Hematopoietic multipotent progenitor cell treated with erythropoietin and hydrocortisone succinate and interleukin-3 and kit ligand, for 15 days (in vitro differentiated cells): ENCODE data around the gene EXOSC2.
"Not testable (repeated sequence)": the region's sequence is repeated elsewhere in the genome, so short reads cannot be mapped to it uniquely, and the experiment has no call there.

Experiments used
- DNase-seq: peaks from one replicate; pipeline ENCODE4 v3.0.0-alpha.2; 2015; ENCODE audit warnings: low spot score

The EXOSC2 gene

DNA sequence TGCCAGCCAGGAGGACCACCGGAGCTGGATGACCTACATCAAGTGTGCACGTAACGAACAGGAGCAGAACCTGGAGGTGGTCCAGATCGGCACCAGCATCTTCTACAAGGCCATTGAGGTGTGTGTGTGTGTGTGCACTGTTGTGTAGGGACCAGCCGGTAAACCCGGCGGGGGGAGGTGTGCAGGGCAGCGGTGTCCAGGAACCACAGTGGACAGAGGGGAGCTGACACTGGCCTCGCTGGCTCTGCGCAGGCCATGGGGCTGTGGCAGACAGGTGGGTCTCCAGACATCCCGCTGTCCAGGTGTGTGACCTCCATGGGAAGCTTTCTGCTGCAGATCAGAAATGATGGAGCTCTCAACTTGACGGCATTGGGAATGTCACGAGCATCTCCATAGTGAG lies 25.4 kb upstream of the EXOSC2 start:
- no peak for DNase-seq

DNA sequence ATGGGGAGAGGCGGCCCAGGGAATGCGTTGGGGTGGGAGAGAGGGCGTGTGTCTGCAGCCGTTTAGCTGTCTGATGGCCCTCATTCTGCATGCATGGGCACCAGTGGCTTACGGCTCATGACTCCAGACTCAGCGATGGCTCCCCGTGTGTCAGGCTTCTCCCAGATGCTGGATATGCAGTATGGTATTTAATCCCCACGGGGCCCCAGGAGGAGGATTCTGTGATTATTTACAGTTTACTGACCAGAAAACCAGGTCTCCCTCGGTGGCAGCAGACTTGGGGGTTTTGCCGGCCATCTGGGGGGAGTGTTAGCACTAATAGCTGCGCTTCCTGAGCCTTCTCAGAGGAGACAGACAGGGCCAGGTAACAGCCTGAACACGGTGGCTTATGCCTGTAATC lies 24.9 kb upstream of the EXOSC2 start:
- DNase-seq: no peak

DNA sequence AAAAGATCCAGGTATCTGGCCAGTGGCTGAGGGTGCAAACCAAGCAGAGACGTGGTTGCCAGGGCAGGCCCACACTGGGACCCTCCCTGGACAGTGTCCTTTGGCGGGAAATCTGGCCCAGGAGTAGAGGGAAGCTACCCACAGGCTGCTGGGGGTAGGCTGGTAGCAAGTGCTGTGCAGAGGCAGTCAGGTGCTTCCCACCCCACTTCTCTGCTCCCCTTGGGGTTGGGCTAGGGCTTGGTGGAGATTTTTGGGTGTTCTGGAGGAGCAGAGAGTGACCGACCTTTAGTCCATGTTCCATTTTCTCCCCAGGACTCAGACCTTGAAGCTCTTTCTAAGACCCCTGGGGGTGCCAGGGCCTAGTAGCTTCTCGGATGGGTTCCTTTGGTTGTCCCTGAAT lies 23.6 kb upstream of the EXOSC2 start:
- no peak for DNase-seq

DNA sequence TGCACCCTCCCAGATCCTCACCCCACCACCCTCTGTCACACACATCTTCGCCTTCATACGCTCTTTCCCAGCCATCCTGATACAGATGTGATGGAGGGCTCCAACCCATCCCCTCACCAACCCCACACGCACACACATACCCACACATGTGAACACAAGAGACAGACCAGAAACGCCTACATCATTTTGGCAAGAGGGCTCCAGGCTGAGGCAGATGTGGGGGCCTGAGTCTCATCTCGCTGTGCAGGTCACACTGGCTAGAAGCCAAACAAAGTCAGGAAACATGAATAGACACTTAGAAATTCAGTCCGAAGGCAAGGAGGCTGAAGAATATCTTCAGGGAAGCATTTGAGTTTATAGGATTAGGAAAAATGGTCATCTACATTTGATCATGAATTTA lies 22.9 kb upstream of the EXOSC2 start:
- no peak for DNase-seq

DNA sequence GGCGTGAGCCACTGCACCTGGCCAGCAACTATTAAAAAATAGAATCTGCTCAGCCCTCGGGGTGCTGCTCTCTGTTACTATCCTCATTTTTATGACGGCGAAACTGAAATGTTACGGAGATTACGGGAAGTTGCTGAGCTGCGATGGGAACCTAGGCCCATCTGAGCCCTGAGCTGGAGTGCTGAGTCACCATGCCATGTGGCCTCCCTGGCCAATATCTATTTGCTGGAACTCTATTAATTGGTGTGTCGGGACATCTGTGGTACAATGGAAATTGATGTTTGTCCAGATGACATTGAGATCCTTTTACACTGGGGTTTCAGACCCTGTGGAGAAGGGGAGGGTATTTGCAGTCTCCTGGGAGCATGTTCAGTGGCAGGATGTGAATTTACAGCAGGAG lies 21.1 kb upstream of the EXOSC2 start:
- no peak for DNase-seq

DNA sequence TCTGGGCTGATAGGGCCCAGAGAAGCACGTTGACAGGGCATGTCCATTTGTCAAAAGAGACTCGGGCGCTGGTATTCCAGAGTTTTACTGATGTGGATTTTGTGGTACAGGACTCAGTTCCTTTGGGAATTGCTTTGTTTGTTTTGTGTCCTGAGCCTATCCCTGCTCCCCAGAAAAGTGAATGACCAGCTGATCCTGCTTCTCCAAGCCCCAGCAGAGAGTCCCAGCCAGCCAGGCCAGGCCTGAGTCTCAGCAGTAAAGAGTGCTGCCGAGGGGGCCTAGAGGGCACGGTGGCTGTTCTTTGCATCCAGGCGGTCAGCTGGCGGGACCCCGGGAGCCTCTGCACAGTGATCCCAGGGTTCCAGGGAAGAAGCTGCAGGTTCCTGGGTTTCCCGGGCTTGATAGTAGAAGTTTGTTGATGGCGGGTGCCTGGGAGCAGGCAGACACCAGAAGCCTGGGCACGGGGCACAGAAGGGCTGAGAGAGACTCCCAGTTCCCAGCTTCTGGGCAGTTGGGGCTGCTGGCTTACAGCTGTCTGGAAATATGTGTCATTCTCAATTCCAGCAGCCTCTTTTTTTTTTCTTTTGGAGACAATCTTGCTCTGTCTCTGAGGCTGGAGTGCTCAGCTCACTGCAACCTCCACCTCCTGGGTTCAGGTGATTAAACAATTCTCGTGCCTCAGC lies 20.5 kb upstream of the EXOSC2 start:
- no peak for DNase-seq

DNA sequence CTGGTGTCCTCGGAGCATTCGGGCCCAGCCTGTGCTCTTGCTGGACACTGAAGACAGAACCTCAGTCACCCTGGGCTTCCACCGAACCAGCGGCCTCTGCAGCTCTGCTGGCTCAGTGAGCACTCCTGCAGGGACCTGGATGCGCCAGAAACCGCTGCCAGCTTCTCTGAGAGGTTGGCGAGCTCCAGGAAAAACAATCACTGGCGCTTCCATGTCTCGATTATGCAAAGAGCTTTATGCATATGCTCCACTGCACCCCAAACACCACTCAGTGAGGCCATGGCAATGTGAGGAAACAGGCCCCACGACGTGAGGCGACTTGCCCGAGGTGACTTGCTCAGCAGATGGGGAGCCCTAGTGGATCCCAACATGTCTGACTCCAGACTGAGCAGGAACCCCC lies 18.2 kb upstream of the EXOSC2 start:
- no peak for DNase-seq

DNA sequence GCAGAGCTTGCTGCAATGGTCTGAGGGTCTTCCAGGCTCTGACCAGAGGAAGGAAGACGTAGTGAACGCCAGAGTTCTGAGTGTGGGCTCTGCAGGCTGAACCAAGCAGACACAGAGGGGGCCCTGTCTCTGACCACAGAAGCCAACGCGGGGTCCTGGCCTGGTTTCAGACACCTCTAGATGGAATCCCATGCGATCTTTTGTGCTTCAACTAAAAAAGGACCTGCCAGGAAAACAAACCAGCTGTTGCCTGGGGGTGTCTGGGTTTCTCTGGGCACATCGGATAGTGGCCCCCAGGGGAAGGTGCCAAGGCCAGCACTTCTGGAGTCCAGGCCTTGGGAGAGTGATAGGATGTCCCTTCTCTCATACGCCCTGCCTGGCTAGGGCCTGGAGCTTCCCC lies 16.3 kb upstream of the EXOSC2 start:
- DNase-seq: no peak

DNA sequence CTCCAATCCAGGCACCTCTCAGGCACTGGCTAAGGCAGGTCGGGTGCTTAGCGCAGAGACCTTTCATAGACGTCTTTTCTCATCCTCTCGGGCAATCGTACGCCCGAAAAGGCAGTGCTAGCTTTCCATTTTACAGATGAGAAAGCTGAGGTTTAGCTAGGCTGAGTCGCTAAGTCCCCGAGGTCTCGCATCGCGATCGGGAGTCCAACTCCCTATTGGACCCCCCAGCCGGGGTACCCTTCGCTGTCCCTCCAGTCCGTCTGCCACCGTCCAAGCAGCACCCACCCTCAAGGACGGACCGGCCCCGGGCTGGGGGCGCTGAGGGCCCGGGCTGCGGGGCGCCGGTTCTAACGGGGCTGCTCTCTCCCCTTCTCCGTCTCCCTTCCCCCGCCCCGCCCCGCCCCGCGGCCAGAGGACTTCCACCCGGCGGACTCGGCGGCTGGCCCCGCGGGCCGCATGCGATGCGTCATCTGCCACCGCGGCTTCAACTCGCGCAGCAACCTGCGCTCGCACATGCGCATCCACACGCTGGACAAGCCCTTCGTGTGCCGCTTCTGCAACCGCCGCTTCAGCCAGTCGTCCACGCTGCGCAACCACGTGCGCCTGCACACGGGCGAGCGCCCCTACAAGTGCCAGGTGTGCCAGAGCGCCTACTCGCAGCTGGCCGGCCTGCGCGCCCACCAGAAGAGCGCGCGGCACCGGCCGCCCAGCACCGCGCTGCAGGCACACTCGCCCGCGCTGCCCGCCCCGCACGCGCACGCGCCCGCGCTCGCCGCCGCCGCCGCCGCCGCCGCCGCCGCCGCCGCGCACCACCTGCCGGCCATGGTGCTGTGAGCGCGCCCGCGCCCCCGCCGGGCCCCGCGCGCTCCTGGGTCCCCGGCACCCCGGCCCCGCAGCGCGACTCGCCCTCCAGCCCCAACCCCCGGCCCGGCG lies 12.5 kb upstream of the EXOSC2 start:
- peak; percentile 31 for DNase-seq

DNA sequence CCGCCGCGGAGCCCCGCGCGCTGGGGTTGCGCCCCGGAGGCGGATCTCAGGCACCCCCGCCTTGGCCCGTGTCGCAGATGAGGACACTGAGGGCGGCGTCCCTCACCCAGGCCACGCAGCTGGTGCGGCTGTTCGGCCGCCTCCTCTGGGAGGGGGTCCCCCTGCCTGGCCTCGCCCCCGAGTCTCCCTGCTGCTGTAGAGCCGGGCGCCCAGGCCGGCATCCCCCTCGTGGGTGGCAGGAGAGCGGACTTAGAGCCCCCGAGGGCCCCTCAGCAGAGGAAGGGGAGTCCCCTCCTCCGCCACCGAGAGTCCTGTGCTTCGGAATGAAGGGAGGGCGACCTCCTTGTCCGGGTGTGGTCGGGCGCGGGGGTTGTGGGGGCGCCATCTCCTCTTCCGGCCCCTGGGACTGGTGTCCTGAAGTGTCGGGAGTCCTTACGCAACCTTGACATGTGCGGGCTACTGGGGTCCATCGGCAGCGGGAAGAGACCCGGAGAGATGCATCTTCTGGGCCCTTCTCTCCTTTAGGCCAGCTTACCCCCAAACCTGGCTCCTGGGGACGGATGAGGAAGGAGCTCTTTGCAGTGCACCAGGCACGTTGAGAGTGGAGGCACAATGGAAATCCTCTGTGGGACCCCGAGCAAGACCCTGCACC lies 11.7 kb upstream of the EXOSC2 start:
- no peak for DNase-seq

DNA sequence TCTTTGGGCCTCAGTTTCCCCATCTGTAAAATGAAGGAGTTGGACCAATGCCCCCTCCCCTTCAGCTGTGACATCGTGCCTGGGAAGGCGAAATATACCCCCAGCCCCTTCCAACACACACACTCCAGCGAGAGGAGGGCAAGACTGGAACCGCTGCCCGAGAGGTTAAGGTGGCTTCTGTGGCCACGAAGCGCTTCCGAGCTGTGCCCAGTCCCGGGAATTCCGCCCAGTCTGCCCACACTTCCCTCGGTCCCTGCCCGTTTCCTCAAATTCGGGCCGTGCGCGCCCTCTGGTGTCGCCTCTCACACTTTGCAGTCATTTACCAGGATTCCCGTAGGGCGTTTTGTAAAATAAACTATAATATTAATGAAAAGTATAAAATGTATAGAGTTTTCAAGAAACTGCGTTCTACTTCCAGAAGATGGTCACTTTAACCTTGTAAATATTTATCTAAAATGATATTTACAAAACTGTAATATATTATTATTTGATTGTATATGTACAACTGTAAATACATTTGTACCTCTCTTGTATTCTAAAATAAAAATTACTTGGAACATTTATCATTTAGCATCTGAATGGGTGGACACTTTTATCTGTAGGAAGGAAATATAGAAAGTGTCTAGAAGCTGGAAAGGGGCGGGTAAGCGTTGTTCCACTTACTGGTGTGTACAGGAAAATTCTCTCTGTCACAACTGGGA lies 11.0 kb upstream of the EXOSC2 start:
- peak; percentile 74 for DNase-seq

DNA sequence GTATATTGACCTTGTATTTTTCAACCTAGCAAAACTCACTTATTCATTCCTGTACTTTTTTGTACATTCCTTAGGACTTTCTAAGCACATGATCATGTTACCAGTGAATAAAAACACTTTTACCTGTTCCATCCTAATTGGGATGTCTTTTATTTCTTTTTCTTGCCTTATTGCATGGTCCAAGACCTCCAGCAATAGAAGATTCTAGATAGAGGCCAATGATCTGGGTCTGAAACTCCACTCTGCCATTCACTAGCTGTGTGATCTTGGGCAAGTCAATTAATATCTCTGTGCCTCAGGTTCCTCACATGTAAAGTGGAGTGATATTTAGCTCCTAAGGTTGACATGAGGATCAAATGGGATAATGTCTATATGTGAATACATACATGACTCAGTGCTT lies 8.5 kb upstream of the EXOSC2 start:
- DNase-seq: no peak

DNA sequence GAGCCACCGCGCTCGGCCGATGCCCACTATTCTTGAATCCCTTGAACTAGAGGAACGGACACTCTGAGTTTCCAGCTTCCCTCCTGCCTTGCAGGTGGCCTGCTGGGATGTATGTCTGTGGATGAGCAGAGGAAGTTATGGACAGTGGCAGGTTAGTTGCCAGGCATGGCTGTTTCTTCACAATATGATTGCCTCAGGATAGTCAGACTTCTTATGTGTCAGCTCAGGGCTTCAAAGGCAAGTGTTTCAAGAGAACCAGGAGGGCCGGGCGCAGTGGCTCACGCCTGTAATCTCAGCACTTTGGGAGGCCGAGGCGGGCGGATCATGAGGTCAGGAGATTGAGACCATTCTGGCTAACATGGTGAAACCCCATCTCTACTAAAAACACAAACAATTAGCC lies 7.6 kb upstream of the EXOSC2 start:
- not testable (repeated sequence) for DNase-seq

DNA sequence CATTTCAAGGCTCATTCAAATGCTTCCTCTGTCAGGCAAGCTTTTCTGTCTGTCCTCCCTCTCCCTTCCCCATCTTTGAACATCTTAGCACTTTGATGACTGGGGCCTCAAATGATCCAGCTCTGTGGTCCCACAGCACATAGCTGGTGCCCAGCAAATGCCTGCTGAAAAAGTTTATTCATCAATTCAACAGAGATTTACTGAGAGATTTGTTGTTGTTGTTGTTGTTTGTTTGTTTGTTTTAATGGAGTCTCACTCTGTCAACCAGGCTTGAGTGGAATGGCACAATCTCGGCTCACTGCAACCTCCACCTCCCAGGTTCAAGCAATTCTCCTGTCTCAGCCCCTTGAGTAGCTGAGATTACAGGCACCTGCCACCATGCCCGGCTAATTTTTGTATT lies 6.0 kb upstream of the EXOSC2 start:
- no peak for DNase-seq

DNA sequence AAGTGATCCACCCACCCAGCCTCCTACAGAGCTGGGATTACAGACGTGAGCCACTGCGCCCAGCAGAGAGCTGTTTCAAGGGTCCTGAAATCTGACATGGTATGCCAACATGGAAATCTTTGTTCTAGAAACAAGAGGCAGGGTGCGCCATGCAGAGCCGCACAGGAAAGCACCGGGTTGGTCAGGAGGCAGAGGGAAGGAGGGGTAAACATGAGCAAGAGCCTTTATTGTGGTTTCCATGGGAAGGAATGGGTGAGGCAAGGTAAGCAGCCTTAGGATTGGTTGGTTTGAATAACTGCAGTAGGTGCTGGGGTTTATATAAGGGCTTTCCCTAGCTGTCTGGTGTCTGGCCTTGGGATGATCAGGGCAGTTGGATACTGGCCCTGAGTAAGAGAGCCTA lies 5.5 kb upstream of the EXOSC2 start:
- DNase-seq: no peak

DNA sequence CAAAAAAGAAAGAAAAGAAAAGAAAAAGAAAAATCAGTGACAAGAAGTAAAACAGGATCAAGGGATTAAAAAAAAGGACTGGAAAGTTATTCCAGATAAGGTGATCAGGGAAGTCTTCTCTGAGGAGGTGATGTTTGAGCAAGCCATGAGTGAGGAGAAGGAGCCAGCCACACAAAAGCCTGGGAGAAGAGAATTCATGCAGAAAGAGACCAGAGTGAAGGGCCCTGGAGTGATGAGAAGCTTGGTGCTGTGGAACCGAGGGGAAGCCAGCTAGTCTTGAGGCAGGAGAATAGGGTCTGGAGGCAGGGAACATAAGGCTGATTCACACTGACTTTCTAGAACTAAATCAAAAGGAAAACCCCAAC lies 4.0 kb upstream of the EXOSC2 start:
- DNase-seq: no peak

DNA sequence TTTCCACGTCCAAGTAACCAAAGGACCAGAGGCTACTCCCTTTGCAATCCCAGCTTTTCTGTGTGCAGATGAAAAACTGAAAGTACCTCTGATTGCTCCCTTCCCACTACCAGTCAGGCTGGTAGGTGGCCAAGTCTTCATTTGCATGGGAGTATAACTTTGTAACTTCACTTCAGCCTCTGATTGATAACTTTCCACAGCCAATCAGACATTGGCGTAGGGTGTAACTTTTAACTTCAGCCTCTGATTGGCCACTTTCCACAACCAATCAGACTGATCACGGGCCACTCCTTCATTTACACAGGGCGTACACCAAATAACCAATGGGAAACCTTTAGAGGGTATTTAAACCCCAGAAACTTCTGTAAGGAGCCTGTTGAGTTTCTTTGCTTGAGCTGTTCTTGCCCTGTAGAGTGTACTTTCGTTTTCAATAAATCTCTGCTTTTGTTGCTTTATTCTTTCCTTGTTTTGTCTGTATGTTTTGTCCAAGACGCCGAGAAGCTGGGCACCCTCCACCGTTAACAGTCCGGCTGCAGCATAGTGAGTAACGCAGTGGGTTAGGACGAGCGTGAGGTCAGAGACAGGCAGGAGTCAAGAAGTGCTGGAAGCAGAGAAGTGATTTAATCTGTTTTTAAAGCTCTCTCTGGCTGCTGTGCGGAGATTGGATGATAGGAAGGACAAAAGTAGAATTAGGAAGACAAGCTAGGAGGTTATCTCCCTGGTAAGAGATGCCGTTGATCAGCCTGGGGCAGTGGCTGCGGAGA lies 3.5 kb upstream of the EXOSC2 start:
- peak; percentile 52 for DNase-seq

DNA sequence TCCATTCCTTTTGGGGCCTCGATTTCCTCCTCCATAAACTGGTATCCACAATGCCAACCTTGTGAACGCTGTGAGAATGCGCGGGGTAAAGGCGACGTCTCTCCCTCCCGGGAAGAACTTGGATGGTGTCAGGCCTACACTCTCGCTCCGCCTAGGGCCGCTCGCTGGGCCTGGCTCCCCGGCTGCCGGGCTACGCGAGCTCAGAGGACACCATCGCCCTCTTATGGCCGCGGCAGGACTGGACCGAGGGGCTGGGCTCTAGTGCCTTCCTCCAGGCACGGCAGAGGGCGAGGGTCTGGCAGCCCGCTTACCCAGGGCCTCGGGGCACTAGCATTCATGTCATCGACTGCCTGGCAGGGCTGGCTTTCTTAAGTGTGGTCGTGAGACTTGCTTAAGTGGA lies 1.3 kb upstream of the EXOSC2 start:
- DNase-seq: no peak

DNA sequence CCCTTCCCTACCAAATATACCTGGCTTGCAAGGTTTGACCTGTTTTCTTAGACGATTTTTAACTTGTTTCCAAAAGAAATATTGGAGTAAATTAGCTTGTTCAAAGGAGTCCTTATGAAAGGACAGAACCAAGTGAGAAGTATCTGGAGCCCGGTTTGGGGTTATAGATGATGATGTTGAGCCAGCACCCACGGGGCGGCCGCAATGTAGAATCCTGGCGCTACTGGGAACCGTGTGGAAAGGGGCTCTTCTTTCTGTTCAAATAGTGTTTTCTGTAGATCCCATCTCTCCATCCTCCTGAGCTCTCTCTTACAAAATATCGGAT lies 517 bp upstream of the EXOSC2 start:
- DNase-seq: peak; percentile 13

DNA sequence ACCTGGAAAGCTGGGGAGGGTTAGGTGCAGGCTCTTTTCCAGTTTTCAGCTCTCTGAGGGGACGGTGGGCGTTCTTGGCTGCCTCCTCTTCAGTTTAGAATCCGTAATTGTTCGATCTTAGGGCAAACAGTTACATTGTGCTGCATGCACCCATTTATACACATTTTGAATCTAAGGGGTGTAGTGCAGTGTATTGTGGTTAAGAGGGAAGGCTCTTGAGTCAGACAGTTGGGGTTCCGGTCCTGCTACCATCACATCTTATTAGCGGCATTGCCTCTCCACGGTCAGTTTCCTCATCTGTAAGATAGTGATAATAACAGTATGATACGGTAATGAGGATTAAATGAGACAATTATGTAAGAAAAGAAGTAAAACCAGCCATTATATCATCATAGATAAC lies 625 bp downstream of the EXOSC2 start:
- DNase-seq: no peak

DNA sequence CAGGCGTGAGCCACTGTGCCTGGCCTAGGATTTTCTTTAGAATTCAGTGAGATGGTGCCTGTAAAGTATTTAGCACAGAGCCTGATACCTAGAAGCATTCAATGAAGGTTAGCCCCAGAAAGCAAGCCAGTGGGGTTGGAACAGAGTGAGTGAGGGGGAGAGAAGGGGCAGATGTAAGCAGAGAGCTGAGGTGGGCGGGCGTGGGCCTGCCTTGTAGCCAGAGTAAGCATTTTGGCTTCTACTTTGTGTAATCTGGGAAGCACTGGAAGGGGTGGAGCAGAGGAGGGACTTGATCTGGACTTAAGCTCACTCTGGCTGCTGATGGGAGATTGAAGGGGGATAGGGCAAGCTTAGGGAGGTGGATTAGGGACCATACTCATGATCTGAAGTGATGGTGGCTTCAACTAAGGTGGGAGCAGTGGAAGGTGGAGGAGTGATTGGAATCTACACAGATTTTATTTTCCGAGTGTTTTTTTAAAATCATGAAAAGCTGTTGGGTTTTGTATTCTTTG lies 2.6 kb downstream of the EXOSC2 start:
- no peak for DNase-seq

DNA sequence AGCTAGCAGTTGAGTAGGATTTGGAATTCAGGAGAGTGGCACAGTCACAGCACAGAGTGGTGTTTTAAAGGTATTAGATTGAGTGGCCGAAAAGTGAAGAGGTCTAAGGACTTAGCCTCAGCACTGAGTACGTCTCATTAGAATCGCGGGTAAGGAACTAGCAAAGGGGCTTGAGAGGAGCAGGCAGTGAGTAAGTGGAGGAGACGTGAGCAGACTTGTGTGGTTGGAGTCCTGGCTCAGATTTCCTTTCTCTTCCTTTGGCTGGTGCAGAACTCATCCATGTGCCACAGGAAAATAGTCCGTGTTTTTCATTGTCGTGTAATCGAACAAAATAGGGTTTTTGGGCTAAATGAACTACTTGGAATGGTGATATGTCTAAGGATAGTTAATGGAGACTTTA lies 3.4 kb downstream of the EXOSC2 start:
- DNase-seq: no peak
